NK-92 (cell line): ENCODE measurements around the gene CYCS.
"Not testable (repeated sequence)": the region's sequence is repeated elsewhere in the genome, so short reads cannot be mapped to it uniquely, and the experiment has no call there.

Experiments used
- DNase-seq: peaks from one replicate; lab custom pipeline; 2025; ENCODE audit not compliant: unreplicated experiment; lab: John Stamatoyannopoulos, UW

Gene CYCS

DNA sequence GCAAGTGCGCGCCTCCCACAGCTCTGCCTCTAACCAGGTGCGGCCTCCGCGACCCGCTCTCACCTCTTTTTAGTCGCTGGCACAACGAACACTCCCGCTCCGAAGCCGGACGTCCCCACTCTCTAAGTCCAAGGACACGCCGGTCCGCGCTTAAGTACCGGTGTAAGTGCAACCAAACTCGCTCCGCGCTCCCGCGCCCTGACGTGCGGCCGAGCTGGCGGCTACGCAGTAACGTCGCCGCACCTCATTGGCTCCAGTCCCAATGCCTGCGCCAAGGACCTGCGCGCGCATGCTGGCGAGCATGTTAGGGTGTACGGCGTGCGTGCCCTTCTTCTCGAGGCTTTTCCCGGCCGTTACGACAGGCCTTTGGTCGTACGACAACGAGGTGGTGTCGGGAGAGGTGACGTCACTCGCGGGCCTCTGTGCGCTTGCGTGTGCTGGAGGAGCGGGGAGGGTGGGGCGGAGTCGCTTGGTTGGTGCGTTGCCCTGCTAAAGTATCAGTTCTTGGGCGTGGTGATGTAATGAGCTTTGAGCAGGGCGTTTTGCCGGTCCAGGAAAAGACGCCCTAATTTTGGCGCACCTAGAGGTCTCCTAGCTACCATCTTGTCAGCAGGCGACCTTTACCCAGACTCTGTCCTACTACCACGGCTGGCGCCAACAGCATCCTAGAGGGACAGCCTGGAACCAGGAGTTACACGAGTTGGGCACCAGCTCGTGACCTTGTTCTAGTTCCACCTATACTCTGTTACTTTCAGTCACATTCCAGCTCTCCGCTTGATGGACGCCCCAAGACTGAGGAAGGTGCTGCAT is at the start of gene CYCS:
TSS of gene CYCS (minus strand) at position 124 of the 810 bp plus-strand sequence. CDS start 1,141 bp downstream, outside the sequence.
- peak; percentile 95 for DNase-seq

DNA sequence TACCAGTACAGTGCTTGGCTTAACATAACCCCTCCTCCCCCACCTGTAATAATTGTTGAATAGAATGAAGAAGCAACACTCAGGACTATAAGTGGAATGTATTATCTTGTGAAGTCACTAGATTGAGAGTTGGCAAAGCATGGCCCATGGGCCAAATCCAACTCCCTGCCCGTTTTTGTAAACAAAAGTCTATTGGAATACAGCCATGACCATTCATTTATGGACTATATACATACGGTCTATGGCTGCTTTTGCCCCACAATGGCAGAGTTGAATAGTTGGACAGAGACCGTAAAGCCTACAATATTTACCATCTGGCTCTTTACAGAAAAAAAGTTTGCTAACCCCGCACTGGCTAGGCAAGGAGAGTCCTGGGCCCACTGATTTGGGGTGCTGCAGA is 48.1 kb upstream of the CYCS start:
- DNase-seq = no peak

DNA sequence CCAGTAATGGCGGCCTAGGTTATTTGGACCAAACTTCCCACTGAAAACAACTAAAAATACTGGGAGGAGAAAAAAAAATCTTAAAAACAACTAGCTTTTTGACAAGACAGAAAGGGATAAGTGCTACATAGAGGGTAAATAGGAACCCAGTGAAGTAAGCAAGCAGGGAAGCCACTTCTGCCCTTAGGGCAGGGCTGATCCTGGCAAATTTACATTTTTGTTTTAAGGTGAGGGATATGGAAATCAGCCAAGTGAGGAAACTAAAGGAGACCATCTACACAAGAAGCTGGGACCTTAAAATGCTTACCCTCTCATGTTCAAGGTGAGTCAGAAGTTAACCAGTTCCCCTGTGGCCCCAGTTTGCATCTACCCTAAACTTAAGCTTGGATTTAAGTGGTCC is 46.5 kb upstream of the CYCS start:
- DNase-seq = no peak

DNA sequence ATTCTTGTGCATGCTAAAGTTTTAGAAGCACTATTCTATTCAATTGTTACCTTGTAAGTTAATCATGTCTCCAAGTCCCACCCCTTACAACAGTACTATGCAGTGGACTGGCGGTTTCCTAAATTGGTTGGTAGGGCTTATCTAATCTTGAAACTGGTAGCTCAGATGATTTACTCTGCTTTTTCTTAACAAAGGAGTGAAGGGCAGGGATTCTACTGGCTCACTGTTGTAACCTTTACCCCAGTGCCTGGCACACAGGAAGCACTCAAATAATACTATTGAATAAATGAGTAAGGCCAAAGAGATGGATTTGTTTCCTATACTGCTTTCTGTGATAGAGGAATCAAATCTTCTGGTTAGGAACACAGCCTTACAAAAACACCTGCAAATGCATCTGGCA is 46.0 kb upstream of the CYCS start:
- no peak for DNase-seq

DNA sequence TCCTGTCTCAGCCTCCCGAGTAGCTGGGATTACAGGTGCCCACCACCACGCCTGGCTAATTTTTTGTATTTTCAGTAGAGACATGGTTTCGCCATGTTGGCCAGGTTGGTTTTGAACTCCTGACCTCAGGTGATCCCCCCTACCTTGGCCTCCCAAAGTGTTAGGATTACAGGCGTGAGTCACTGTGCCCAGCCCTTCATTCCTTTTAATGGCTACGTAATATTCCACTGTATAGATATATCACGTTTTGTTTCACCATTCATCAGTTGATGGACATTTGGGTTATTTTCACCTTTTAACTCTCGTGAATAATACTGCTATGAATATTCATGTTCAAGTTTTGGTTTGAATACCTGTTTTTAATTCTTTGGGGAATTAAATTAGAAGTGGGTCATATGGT is 44.6 kb upstream of the CYCS start:
- DNase-seq = no peak

DNA sequence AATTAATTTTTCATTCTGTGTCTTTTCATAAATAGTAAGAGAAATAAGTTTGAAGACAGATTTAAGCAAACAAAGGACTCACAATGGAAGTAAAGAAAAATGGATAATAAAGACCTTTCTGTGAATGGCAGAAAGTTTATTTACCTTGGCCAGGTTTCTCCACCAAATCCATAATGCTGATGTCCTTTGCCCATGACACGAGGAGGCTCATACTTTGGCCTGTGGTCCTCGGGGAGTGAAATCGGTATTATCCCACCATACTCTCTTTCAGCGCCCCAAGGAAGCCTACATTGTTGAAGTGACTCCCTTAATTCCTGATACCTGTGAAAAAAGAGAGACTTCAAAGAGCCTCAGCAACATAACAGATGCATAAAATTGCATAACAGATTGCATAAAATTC is 43.1 kb upstream of the CYCS start:
- no peak for DNase-seq

DNA sequence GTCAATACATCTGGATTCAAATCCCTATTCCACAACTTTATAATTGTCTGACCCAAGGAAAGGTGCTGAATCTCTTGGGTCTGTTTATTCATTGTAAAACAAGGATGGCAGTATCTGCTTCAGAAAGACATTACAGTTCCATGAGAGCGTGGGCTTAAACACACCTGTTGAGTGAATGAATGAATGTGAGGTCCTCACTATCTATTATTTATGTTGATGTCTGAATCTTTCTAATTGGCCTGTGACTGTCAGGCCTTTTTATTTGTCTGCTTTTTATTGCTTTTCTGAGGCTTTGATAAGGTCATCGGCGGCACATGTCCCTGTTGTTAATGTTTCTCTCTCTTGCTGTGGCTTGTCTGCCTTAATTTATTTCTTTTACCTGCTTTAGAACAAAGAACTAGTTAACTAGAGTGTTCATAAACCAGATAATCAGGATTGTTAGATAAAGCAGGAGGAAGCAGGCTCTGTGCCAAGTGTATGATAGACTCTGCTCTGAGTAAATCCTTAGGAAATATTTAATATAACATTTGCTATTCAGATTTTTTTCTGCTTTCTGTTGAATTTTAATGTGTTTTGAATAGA is 42.3 kb upstream of the CYCS start:
- DNase-seq = no peak

DNA sequence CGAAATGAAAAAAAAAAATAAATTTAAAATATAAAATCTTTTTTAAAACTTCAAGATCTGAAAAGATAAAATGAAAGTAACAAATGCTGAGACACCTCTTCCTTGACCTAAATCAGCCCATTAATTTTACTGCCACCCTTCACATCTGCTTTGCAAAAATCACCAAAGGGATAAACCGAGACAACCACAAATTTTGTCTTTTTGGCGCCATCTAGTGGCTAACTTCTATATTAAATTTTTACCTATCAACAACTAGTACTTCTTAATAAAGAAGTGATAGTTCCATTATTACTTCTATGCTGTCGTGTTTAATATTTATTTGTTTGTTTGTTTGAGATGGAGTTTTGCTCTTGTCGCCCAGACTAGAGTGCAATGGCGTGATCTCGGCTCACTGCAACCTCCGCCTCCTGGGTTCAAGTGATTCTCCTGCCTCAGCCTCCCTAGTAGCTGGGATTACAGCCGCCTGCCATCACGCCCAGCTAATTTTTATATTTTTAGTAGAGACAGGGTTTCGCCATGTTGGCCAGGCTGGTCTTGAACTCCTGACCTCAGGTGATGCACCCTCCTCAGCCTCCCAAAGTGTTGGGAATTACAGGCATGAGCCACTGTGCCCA is 35.0 kb upstream of the CYCS start:
- not testable (repeated sequence) for DNase-seq

DNA sequence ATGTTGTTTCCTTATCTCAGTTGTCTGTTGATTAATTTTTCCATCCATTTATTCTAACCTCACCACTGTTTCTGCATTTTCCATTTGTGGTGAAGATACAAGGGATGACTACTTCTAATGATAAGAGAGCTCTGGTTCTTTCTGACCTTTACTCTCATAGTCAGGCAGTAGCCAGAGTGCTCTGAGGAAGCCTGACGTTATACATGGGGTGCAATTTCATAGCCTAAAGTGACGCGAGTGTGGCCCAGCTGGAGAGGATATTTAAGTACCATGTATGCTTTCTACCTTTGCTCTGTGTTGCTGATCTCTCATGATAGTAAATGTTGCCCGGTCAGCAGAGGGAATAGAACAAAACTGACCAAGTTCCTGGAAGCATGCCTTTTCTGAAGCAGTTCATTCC is 33.9 kb upstream of the CYCS start:
- DNase-seq = no peak

DNA sequence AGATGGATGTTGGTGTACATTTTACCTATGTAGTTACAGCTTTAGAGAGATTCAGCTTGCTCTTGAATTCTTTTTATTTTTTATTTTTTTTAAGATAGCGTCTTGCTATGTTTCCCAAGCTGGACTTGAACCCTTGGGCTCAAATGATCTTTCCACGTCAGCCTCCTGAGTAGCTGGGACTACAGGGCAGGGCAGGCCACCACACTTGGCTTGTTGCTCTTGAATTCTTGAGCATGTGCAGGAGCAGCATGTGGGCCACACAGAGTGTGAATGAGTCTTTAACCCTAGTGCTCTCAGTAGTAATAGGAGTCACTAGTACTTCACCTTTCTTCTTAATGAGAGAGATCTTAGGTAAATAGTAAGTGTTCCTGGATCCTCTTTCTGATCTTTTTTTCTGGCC is 26.7 kb upstream of the CYCS start:
- DNase-seq = no peak

DNA sequence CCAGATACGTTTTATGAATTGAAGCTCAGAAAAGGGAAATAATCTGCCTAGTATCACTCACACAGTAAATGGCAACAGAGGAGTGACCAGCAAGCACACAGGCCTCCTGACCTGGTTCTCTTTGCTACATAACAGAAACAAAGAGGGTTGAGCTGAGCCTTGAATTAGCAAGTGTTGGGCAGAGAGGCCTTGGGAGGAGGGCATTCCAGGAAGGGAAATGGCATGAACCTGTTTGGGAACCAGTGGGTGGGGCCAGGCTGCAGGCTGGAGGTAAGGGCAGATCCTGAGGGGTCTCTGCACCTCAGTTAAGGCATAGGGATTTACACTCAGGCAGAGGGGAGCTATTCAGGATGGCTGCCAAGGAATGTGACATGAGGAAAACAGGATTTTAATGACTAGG is 24.8 kb upstream of the CYCS start:
- no peak for DNase-seq

DNA sequence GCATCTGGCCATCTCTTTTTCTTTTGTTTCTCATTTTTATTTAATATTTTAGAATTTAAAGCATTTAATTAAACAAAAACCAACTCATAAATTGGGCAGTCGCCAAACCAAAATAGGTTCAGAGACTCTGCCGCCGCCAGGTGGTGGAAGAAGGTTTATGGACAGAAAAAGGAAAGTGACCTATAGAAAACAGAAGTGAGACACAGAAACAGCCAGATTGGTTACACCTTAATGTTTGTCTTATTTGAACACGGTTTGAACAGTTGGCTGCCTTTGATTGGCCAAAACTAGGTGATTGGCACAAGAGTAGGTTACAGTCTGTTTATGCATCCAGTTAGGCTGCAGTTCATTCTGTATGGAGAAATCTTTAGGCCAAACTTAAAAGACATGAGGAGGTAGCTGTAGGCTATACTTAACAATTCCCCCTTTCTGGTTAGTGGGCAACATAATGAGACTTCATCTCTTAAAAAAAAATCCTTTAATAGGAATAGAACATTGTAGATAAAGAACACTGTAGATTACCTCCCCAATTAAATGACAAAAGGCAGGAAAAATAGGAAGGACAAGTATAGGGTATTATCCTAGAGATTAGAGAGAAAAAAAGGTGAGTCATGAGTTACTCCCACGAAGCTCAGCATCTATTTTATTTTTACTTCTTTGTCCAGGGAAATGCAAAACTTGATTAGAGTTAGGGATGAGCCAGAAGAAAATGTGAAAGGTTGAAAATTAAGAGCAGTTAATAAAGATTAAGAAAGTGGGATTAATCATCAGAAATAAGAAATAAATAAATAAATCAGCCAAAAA is 23.9 kb upstream of the CYCS start:
- no peak for DNase-seq

DNA sequence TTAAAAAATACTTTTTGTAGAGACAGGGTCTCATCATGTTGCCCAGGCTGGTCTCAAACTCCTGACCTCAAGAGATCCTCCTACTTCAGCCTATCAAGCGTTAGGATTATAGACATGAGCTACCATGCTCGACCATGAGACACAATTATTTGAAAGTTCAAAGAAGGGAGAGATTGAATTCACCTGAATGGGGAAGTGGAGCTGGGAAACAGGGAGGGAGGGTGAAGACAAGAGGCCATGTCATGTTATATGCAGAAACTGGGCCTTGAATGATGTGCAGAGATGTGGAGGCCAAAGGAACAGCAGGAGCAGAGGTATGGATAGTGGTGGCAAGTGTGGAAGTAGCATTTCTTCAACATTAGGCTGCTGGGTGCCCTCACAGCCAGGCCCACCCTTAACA is 18.7 kb upstream of the CYCS start:
- DNase-seq = no peak

DNA sequence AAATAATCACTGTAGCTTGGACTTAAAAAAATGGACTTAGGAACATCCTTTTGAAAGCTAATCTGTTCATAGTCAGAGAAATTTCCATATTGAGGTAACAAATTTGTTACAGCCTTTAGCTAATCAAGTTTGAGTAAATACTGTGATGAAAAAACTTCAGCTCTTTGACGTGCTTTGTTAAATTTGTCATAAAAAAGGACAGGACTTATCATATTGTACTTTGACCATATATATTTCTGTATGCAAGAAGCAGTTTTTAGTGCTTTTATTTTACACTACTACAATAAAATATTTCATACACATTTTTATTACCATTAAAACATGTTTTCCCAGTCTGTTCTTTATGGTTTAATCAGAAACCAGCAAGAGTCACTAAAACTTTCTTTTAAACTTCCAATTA is 14.5 kb upstream of the CYCS start:
- DNase-seq = no peak

DNA sequence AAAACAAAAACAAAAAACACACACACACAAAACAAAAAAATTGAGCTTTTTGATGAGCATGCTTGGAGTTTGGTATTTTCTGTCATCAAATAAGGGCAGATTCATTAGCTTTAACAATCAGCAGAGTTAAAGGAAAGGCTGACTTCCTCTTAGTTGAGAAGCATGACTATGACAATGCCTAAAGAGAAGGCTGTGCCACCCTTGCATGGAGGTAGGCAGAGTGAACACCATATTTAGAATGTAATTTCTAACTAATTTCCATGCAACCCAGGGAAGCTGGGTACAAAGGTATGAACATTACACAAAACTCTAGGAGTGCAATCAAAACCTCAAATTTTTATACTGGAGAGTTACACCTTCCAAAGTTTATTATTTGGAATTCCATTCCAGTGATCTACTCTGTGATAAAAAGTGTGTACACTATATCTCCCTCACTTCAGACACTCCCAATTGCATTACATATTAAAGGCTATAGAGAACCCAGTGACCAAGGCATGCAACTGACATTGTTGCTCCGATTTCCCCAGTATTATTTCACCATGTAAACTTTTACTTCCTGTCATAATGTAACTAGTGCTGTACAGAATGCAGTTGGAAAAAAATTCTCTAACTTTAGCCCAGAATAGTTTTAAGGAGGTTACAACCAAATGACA is 9.4 kb upstream of the CYCS start:
- DNase-seq = no peak

DNA sequence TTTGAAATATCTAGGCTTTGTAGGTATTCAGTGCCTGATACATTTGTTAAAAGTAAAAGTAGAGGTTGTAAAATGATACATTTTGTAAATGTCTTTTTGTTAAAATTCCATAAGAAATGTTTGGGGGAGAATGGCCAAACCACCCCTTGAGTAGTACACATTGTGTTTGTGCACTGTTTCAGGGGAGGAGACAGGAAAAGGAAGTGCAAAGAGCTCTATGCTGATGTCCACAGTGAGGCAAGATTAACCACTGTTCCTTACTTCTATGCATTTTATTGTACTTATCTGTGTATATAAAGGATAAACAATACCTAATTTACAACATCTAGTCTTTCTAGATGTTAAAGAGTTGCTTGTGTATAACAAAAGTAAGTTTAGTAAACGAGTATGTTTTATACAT is 7.4 kb upstream of the CYCS start:
- DNase-seq = no peak

DNA sequence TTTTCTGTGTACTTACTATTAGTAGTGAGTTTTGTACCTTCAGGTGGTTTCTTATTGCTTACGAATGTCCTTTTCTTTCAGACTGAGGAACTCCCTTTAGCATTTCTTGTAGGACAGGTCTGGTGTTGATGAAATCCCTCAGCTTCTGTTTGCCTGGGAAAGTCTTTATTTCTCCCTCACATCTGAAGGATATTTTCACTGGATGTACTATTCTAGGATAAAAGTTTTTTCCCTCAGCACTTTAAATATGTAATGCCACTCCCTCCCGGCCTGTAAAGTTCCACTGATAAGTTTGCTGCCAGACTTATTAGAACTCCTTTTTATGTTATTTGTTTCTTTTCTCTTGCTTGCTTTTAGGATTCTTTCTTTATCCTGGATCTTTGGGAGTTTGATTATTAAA is 1.7 kb upstream of the CYCS start:
- DNase-seq = no peak

DNA sequence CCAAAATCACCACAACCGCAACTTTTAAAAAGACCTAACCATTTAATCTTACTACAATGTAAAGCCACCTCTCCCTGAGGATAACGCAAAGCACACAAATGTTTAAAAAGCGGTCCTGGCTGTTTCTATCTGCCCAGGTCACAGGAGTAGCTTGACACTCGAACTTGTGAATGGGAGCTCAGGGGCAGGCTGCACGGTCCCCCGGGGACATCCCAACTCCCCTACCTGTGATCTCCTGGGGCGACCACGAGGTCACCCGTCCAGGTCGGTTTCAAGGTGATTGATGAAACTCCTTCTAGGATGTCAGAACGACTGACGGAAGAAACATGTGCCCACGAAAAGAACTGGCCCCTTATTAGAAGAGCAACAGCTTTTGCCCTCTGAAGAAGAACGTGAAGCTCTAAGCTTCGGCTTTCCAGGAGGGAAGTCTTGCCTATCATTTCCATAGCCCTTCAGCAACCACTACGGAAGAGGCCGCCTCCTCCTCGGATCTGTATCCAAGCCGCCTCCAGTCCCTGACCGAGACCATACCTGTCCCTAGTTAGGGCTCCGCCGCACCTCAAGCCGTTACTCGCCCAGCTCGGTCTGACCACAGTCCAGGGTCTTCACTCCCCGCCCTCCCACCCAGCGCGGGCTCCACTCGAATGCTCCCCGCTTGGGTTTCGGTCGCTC is 459 bp downstream of the CYCS start:
- DNase-seq = no peak

DNA sequence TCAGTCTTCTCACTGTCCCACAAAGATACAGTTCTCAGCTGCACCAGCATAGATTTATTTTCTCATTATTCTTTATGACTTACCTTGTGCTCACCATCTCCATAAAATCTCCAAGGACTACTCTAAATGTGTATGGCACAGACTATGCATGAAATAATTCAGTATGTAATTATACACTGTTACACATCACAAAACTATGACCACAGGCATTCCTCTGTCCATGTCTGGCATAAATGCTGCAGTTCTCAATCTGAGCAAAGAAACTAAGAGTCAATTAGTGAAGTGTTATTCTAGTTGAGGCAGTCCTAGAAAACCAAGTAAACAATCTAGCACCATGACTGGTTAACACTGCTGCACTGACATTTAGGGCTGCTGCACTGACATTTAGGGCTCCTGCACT is 2.7 kb downstream of the CYCS start:
- no peak for DNase-seq

DNA sequence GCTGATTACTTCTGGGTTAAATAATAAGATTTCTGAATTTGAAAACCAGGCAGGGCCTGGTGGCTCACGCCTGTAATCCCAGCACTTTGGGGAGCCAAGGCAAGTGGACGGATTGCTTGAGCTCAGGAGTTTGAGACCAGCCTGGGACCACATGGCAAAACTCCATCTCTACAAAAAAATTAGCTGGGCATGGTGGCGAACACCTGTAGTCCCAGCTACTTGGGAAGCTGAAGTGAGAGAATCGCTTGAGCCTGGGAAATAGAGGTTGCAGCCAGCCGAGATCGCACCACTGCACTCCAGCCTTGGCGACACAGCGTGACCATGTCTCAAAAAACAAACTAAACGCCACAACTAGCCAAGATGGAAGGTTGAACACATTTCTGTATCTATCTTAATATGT is 3.5 kb downstream of the CYCS start:
- DNase-seq = no peak

DNA sequence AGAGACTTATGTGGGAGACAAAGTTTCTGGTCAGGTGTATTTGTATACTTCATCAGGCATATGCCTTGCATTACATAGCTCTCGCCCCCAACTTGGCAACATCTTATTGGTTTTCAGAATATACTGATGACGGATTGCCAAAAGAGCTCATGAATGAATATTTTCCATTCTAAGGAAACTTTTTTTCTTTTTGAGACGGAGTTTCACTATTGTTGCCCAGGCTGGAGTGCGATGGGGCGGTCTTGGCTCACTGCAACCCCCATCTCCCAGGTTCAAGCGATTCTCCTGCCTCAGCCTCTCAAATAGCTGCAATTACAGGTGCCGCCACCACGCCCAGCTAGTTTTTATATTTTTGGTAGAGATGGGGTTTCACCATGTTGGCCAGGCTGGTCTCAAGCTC is 6.0 kb downstream of the CYCS start:
- no peak for DNase-seq
